GM13977 (cell line): ENCODE measurements around the gene BRS3.

ENCODE experiments used
- DNase-seq: peaks from one replicate; pipeline ENCODE4 v3.0.0; 2012; ENCODE audit warnings: low spot score
- CTCF ChIP-seq: IDR thresholded peaks from 2 replicates; pipeline ENCODE4 v1.5.1; 2012; ENCODE audit warnings: mild to moderate bottlenecking, control low read depth; ENCODE audit not compliant: insufficient read depth; ENCODE audit errors: extremely low read depth, missing control alignments
- in situ Hi-C: fragments of 300-500 bp; cut with MboI; formaldehyde crosslinking; loops from one replicate; pipeline ENCODE4 v1.12.0; 2022; ENCODE audit warnings: low sequenced_read_pairs, low pct_unique_long_range_greater_than_20kb, mixed read lengths, inconsistent platforms; ENCODE audit not compliant: unreplicated experiment

Gene BRS3

GRCh38 chrX:136467303-136467702, 20.4 kb upstream of the BRS3 start:
- no peak for TF ChIP-seq CTCF
- no peak for DNase-seq
- in situ Hi-C loops: no loop called here

- no peak for TF ChIP-seq CTCF
- no peak for DNase-seq
- in situ Hi-C loops: no loop called here
These were observed 19.2 kb upstream of the BRS3 start for GRCh38 chrX:136468391-136469103.

- DNase-seq: no peak
These were observed 14.1 kb upstream of the BRS3 start for GRCh38 chrX:136473663-136474062.

GRCh38 chrX:136475236-136475635, 12.5 kb upstream of the BRS3 start:
- TF ChIP-seq CTCF: no peak
- in situ Hi-C loops: no loop called here
- DNase-seq: no peak

More at GRCh38 chrX:136473663-136474062, 14.1 kb upstream of the BRS3 start:
- in situ Hi-C loops: no loop called here
- TF ChIP-seq CTCF: no peak

GRCh38 chrX:136476501-136476900, 11.2 kb upstream of the BRS3 start:
- in situ Hi-C loops: no loop called here
- DNase-seq: no peak
- TF ChIP-seq CTCF: no peak

GRCh38 chrX:136477026-136477425, 10.7 kb upstream of the BRS3 start:
- in situ Hi-C loops: no loop called here
- no peak for DNase-seq
- no peak for TF ChIP-seq CTCF
